HFF-Myc (cell line): ENCODE results near the gene SEMA5A.

Experiments
- DNase-seq: peaks from one replicate; pipeline ENCODE4 v3.0.0-alpha.2; 2011; ENCODE audit warnings: low read depth; ENCODE audit errors: extremely low read depth
- H3K4me3 ChIP-seq: replicated peaks from 2 replicates; pipeline ENCODE4 v1.5.1; 2011; ENCODE audit warnings: low read depth, mild to moderate bottlenecking, control low read depth, low read length
- TF ChIP-seq, protein P1 (sequence below): IDR thresholded peaks from 2 replicates; pipeline ENCODE4 v1.5.1; 2012; ENCODE audit warnings: mild to moderate bottlenecking, low read depth, low read length, control low read depth; ENCODE audit errors: missing control alignments

Gene SEMA5A

DNA sequence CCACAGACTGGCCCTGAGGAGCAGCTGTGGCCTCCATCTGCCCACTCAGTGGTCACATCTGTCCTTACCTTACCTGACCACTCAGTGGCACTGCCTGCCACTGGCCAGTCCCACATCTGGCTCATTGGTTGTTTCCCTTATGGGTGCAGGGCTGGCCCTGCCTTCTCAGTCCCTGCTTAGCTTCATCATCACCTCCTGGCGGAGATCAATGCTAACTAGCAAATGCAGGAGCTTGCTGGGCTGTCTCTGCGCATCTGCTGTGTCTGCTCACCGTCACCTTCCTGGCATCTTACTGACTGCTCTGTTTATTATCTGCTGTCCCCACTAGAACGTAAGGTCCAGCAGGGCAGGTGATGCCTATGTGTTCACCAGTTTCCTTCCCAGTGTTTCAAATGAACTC lies 356.9 kb downstream of the SEMA5A start:
- DNase-seq, result no peak
- TF ChIP-seq, protein P1, sequence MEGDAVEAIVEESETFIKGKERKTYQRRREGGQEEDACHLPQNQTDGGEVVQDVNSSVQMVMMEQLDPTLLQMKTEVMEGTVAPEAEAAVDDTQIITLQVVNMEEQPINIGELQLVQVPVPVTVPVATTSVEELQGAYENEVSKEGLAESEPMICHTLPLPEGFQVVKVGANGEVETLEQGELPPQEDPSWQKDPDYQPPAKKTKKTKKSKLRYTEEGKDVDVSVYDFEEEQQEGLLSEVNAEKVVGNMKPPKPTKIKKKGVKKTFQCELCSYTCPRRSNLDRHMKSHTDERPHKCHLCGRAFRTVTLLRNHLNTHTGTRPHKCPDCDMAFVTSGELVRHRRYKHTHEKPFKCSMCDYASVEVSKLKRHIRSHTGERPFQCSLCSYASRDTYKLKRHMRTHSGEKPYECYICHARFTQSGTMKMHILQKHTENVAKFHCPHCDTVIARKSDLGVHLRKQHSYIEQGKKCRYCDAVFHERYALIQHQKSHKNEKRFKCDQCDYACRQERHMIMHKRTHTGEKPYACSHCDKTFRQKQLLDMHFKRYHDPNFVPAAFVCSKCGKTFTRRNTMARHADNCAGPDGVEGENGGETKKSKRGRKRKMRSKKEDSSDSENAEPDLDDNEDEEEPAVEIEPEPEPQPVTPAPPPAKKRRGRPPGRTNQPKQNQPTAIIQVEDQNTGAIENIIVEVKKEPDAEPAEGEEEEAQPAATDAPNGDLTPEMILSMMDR, result no peak
- no peak overlapping the region for H3K4me3 ChIP-seq

DNA sequence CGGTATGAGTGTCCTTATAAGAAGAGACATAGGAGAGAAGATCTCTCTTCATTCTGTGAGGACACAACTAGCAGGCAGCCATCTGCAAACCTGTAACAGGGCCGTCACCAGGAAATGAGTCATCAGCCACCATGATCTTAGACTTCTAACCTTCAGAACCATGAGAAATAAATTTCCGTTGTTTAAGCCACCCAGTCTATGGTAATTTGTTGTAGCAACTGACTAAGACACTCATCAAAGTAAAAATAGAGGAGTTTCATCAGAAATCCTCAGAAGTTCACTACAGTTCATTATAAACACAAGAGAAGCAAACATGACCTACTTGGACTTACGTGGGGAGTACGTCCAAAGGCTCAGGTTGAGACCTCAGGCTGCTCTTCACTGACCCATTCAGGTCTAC lies 357.7 kb downstream of the SEMA5A start:
- TF ChIP-seq, protein P1, result no peak
- no peak overlapping the region for H3K4me3 ChIP-seq
- peak; percentile 85 for DNase-seq

DNA sequence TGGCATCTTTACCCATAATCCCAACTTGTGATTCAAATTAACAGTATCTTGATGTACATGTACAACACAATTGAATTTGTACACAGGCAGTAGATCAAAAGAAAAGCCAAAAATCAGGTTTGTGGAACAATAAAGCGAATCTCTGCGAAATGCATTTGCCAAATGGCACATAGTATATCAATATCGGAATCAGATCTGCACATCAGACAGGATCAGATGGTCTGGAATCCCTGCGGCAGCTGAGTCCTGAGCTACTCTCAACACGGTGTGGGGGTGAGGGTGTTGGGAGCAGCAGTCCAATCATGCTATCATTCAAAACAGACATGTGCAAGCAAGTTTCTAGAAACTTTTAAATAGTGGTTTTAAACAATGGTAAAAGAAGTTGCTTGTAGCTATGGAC lies 358.3 kb downstream of the SEMA5A start:
- DNase-seq, result no peak
- TF ChIP-seq, protein P1, result no peak
- no peak overlapping the region for H3K4me3 ChIP-seq

DNA sequence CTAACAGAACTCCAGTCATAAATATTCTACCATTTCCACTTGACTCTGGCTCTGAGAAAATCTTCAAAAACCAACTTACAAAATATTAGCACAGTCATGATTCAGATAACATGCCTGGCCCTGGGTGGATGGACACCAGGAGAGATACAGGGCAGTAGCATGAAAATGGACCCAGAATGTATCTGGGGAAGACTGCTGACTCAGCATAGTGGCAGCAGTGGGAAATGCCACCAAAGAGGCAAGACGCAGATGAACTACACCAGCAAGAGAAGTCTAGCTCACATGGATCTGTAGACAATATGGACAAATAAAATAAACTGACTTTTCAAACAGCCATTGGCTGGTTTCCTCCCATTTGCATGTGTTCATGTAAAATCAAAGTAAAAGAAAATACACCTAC lies 359.8 kb downstream of the SEMA5A start:
- no peak for DNase-seq
- TF ChIP-seq, protein P1, result no peak
- H3K4me3 ChIP-seq, result no peak overlapping the region

DNA sequence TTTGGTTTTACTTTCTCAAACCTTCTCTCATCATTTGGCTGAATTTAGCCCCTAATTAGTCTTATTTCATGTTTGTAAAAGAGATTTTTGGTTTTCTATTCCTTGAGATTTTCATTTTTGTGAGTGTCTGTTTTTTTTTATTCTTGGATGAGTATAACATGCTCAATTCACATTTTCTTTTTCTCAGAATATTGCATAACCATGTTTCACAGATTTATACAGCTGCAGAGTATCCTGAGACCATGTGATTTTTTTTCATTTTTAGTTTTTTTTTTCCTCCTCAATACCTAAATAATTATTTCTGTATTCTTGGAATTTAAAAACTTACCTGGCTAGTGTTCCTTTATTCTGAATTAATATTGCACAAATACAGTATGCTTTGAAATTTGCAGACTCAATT lies 361.9 kb downstream of the SEMA5A start:
- H3K4me3 ChIP-seq, result no peak overlapping the region
- TF ChIP-seq, protein P1, result no peak
- no peak for DNase-seq

DNA sequence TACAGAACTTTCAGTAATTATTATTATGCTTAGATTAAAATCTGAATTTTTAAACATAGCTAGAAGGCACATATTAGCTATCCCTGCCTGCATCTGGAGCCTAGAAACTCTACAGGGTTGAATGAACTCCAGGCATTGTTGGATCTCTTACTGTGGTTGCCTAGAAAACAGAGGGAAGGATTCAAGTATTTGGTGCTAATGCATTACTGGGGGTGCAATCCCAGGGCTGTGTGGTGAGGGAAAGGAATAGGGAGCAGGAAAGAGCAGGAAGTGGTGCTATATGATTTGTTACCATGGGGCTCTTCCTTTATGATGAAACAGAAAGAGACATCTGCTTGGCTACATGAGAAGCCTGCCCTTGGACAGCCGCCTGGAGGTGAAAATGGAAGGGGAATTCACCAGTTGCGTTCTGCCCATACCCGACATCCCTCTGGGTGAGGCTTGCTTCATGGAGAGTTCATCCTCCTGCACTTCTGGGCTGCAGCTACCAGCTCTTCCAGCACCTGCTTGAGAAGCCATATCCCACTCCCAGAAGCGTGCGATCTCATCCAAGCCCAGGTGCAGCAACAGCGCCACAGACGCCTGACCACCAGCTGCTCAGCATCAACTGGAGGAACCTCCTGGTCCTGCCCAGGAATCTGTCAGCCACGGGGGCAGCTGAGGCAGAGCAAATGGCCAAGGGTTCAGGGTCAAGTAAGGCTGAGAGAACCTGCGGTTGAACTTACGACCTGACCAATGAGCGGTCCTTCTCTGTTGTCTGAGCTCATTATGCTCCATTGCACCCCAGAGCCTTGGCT lies 362.8 kb downstream of the SEMA5A start:
- TF ChIP-seq, protein P1, result no peak
- no peak for DNase-seq
- H3K4me3 ChIP-seq, result no peak overlapping the region

DNA sequence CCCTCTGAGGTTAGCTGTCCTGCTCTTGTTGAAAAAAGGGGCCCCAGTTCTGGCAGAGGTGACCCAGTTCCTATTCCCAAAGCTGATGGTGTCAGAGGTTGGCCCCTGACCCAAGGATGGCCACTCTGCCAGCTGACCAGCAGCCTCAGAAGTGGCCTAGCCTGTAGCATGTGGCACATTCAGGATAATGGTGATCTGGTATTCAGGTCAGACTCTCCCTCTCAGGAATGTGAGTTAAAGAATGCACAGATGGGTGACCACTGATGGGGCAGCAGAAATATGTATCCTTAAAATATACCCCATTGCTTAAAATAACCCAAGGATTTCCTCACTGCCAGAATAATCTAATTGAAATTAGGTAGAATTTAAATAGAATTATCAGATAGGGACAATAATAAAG lies 369.2 kb downstream of the SEMA5A start:
- DNase-seq, result no peak
- no peak overlapping the region for H3K4me3 ChIP-seq
- TF ChIP-seq, protein P1, result no peak
